ENCODE measurements around the gene SPATA46. TPM values are rescaled to one million over a fixed set of nuclear protein-coding genes. Genes with fewer than 3 reads are reported as not detected.

SPATA46 gene
- total RNA-seq, 1 experiment from 2014 or later: not detected

DNA sequence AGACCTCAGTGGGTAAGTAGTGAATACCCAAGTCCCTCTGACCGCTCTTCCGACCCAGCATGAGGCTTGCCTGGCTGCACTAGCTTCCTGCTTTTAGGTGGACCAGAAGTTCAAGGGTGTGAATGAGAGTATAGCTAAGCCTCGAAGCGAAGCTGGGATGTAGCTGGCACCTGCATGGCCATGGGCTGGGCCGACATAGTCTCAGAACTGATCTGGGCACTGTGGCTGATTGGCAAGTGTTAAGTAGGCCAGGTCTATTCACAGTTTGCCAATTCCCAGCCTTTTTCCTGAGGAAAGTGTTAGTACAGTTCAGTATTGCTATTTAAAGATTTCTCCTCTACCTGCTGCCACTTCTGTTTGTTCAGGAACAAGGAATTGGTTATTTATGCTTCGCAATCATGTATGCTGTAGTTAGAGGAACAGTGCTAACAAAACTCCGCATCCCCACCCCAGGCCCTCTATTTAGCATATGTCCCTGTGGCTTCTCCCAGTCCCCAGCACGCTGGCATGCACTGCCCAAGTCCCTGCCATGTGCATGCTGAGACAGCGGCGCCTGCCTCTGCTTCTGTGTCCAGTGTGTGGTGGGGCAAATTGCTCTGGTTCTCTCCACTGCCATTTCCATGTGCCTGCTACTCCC lies 16.3 kb downstream of the SPATA46 start:
- CTCF ChIA-PET: no interaction called here
- no TSS peak for BruUV-seq (replicated peaks)
- POLR2A ChIA-PET: no interaction called here
- H3K4me2 ChIP-seq (ENCODE audit: low read length): no peak overlapping the region
- no peak for TF ChIP-seq POLR2A (IDR thresholded peaks at IDR 0.05; ENCODE audit: borderline replicate concordance, extremely low read depth, insufficient read depth, insufficient read length)
- no peak for TF ChIP-seq JUND (IDR thresholded peaks at IDR 0.05)
- no peak for TF ChIP-seq EGR1 (IDR thresholded peaks at IDR 0.05; ENCODE audit: low read depth)
- TF ChIP-seq SIN3A (IDR thresholded peaks at IDR 0.05; ENCODE audit: low read depth): no peak
- TF ChIP-seq ZFX (IDR thresholded peaks at IDR 0.05): no peak
- TF ChIP-seq CBX3 (IDR thresholded peaks at IDR 0.05; ENCODE audit: low read depth): no peak
- TF ChIP-seq ELF1 (IDR thresholded peaks at IDR 0.05; ENCODE audit: borderline replicate concordance, low read depth): no peak
- no peak for TF ChIP-seq CTCF (IDR thresholded peaks at IDR 0.05 in 2 of 3, conservative IDR thresholded peaks at IDR 0.05 in 1 of 3; ENCODE audit: borderline replicate concordance in 1 of 3, insufficient read depth in 1 of 3, low read depth in 2 of 3, low read length in 2 of 3)
- no peak for TF ChIP-seq YY1 (IDR thresholded peaks at IDR 0.05; ENCODE audit: extremely low read depth, insufficient replicate concordance, low read depth, low read length)
- RAD21 ChIA-PET (ENCODE audit: low non-redundant PET in 1 of 2, low total read pairs in 2 of 2, uncharacterized antibody in 2 of 2, unreplicated experiment in 2 of 2): no interaction called here
- no peak overlapping the region for H3K27ac ChIP-seq (ENCODE audit: low read depth, low read length)
- no peak overlapping the region for H3K4me3 ChIP-seq (replicated peaks in 1 of 2; ENCODE audit: low read depth in 1 of 2, low read length in 2 of 2)
- H3K9me3 ChIP-seq (ENCODE audit: control insufficient read depth in 1 of 2, insufficient read depth in 1 of 2, low read depth in 1 of 2, low read length in 2 of 2): no peaks in the 10 kb centered on the region
- H3K9me2 ChIP-seq (ENCODE audit: insufficient read depth): no peaks in the 10 kb centered on the region
- H2AFZ ChIP-seq (ENCODE audit: low read depth, low read length, poor library complexity, severe bottlenecking): no peak overlapping the region
- ATAC-seq (no peak), DNase-seq (ENCODE audit: low read depth, low spot score) (no peak)
- H3K9ac ChIP-seq (ENCODE audit: low read length): no peak overlapping the region
- H3K79me2 ChIP-seq (ENCODE audit: insufficient read depth, low read length): no peaks in the 10 kb centered on the region
- intact Hi-C loops (cut with micrococcal nuclease): no loop called here
- no peaks in the 10 kb centered on the region for H3K27me3 ChIP-seq (ENCODE audit: insufficient read depth, low read length)
- H3K36me3 ChIP-seq (ENCODE audit: control insufficient read depth in 1 of 2, insufficient read depth in 2 of 2, low read length in 2 of 2): peaks cover 0 to 3% of the 10 kb centered on the region in 2 experiments; a peak in 1 of 4 replicates
- H4K20me1 ChIP-seq (ENCODE audit: insufficient read depth): no peaks in the 10 kb centered on the region
- no peaks in the 10 kb centered on the region for H3K4me1 ChIP-seq (ENCODE audit: control insufficient read depth in 1 of 2, insufficient read depth in 2 of 2, low read length in 2 of 2)

All from HCT116 (cell line).